Esophagus (tissue), 2 donors: Measurements from ENCODE around the gene CREB3L1. TPM values are rescaled to one million over a fixed set of nuclear protein-coding genes. Genes with fewer than 3 reads are reported as not detected.

Experiments
- H3K27ac ChIP-seq, 2 donors: one replicate each; pipeline ENCODE4 v1.5.1; 2013; ENCODE audit warnings: low read depth in 2 of 2, mild to moderate bottlenecking in 2 of 2, inconsistent platforms in 1 of 2, low read length in 1 of 2, moderate library complexity in 1 of 2
- H3K27me3 ChIP-seq, 2 donors: one replicate each; pipeline ENCODE4 v1.6.1; 2013; ENCODE audit warnings: low read length in 2 of 2, control low read depth in 1 of 2, mild to moderate bottlenecking in 1 of 2; ENCODE audit not compliant: insufficient read depth in 2 of 2, control insufficient read depth in 1 of 2
- H3K36me3 ChIP-seq, 2 donors: one replicate each; pipeline ENCODE4 v1.6.1; 2013; ENCODE audit warnings: low read length in 1 of 2; ENCODE audit not compliant: control insufficient read depth in 2 of 2, insufficient read depth in 2 of 2
- H3K4me1 ChIP-seq, 2 donors: one replicate each; pipeline ENCODE4 v1.6.1; 2013; ENCODE audit warnings: low read length in 1 of 2; ENCODE audit not compliant: control insufficient read depth in 2 of 2, insufficient read depth in 2 of 2
- H3K4me3 ChIP-seq, 2 donors: one replicate each; pipeline ENCODE4 v1.5.1; 2013; ENCODE audit warnings: low read length in 2 of 2, mild to moderate bottlenecking in 2 of 2, low read depth in 1 of 2, moderate library complexity in 1 of 2
- H3K9me3 ChIP-seq, 2 donors: one replicate each; pipeline ENCODE4 v1.6.1; 2013; ENCODE audit warnings: mild to moderate bottlenecking in 2 of 2, low read depth in 1 of 2, low read length in 1 of 2, moderate library complexity in 1 of 2; ENCODE audit not compliant: control insufficient read depth in 2 of 2, insufficient read depth in 1 of 2
- WGBS, 2 donors: extraction: QIAGEN DNeasy Blood & Tissue Kit; methylation state at CpG; one replicate each; pipeline ENCODE4 v1.1.7; 2013; 5-methylcytosine and 5-hydroxymethylcytosine counted together
- polyA plus RNA-seq, 2 donors: library from polyadenylated mRNA; stranded (reverse); fragments of 200-250 nt; gene quantifications; one replicate each; pipeline ENCODE4 v1.2.3, GENCODE V29; 2013
- donor health status: healthy with polysubstance abuse.
- donor health status: Bipolar disorder and iron deficiency.

Gene CREB3L1
- polyA plus RNA-seq, 2 donors: 0.31 to 0.60 TPM

- H3K27me3 ChIP-seq: no peaks in the 10 kb centered on the region
- H3K4me1 ChIP-seq: peaks cover 0 to 2% of the 10 kb centered on the region in 2 donors
- H3K36me3 ChIP-seq: no peaks in the 10 kb centered on the region
- H3K9me3 ChIP-seq: no peaks in the 10 kb centered on the region
- peak overlapping the region in 1 of 2 donors; percentile 36 for H3K27ac ChIP-seq
- WGBS, 2 donors: 79 to 83% methylated on average over 19 of the region's 19 CpGs
- H3K4me3 ChIP-seq: no peak overlapping the region
Measured at GRCh38 chr11:46248289-46249102, 29.0 kb upstream of the CREB3L1 start.

GRCh38 chr11:46249103-46249937 is 28.1 kb upstream of the CREB3L1 start:
- Histone ChIP-seq H3K27me3 (no peaks in the 10 kb centered on the region), H3K36me3 (no peaks in the 10 kb centered on the region), H3K9me3 (no peaks in the 10 kb centered on the region), H3K27ac (no peak overlapping the region), H3K4me1 (no peaks in the 10 kb centered on the region), H3K4me3 (no peak overlapping the region)
- WGBS, 2 donors: 66 to 73% methylated on average over 8 of the region's 8 CpGs

- H3K27me3 ChIP-seq: no peaks in the 10 kb centered on the region
- no peaks in the 10 kb centered on the region for H3K36me3 ChIP-seq
- H3K9me3 ChIP-seq: no peaks in the 10 kb centered on the region
- no peak overlapping the region for H3K27ac ChIP-seq
- H3K4me1 ChIP-seq: no peaks in the 10 kb centered on the region
- 79 to 86% methylated on average over 4 of the region's 4 CpGs for WGBS, 2 donors
- no peak overlapping the region for H3K4me3 ChIP-seq
Measured at GRCh38 chr11:46249938-46250744, 27.3 kb upstream of the CREB3L1 start.

GRCh38 chr11:46250745-46251052 is 26.8 kb upstream of the CREB3L1 start:
- Histone ChIP-seq H3K9me3 (no peaks in the 10 kb centered on the region), H3K36me3 (no peaks in the 10 kb centered on the region), H3K27ac (no peak overlapping the region), H3K4me3 (no peak overlapping the region), H3K4me1 (no peaks in the 10 kb centered on the region), H3K27me3 (no peaks in the 10 kb centered on the region)
- 85 to 91% methylated on average over 2 of the region's 2 CpGs for WGBS, 2 donors

GRCh38 chr11:46251954-46252353 is 25.5 kb upstream of the CREB3L1 start:
- Histone ChIP-seq H3K4me1 (no peaks in the 10 kb centered on the region), H3K9me3 (no peaks in the 10 kb centered on the region), H3K27ac (no peak overlapping the region), H3K27me3 (no peaks in the 10 kb centered on the region), H3K36me3 (no peaks in the 10 kb centered on the region), H3K4me3 (no peak overlapping the region)
- WGBS, 2 donors: 75 to 79% methylated on average over 6 of the region's 6 CpGs

- H3K36me3 ChIP-seq: no peaks in the 10 kb centered on the region
- no peaks in the 10 kb centered on the region for H3K27me3 ChIP-seq
- 64 to 75% methylated on average over 10 of the region's 10 CpGs for WGBS, 2 donors
- H3K9me3 ChIP-seq: no peaks in the 10 kb centered on the region
- no peak overlapping the region for H3K27ac ChIP-seq
- no peaks in the 10 kb centered on the region for H3K4me1 ChIP-seq
- no peak overlapping the region for H3K4me3 ChIP-seq
Measured at GRCh38 chr11:46252373-46252914, 25.0 kb upstream of the CREB3L1 start.

- Histone ChIP-seq H3K4me1 (no peaks in the 10 kb centered on the region), H3K4me3 (no peak overlapping the region), H3K27ac (no peak overlapping the region), H3K9me3 (no peaks in the 10 kb centered on the region), H3K36me3 (no peaks in the 10 kb centered on the region), H3K27me3 (no peaks in the 10 kb centered on the region)
- WGBS, 2 donors: 83 to 86% methylated on average over 13 of the region's 13 CpGs
Measured at GRCh38 chr11:46253258-46254132, 24.0 kb upstream of the CREB3L1 start.

GRCh38 chr11:46254133-46254491 is 23.4 kb upstream of the CREB3L1 start:
- H3K27ac ChIP-seq: no peak overlapping the region
- H3K4me1 ChIP-seq: no peaks in the 10 kb centered on the region
- no peaks in the 10 kb centered on the region for H3K36me3 ChIP-seq
- H3K9me3 ChIP-seq: no peaks in the 10 kb centered on the region
- H3K27me3 ChIP-seq: no peaks in the 10 kb centered on the region
- 79 to 85% methylated on average over 9 of the region's 9 CpGs for WGBS, 2 donors
- H3K4me3 ChIP-seq: no peak overlapping the region
